ENCODE measurements around the gene EPHA8. TPM values are rescaled to one million over a fixed set of nuclear protein-coding genes. Genes with fewer than 3 reads are reported as not detected.

The EPHA8 gene
- total RNA-seq, 3 donors from 2014 or later (not counting 1 experiment from before 2014, with no cell fraction given) = not detected

DNA sequence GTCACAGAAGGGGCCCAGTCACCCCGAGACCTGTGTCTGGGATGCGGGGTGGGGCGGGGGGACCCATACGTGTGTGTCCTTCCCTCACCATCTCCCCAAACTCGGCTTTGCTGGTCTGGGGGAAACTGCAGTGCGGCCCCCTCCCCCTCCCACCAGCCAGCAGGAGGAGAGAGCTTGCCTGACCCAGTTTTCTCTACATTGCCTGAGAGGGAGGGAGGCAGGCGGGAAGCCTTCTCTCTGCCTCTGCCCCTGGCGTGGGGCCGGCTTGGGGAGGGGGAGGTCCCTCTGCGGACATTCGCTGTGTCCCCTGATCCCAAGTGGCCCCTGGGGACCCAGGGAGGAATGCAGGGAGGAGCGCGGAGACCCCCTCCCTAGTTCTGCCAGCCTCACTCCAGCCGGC, 3.9 kb downstream of the EPHA8 start:
- intact Hi-C loops (cut with micrococcal nuclease) = no loop called here
- H3K4me3 Mint-ChIP-seq = no peak overlapping the region
- TF ChIP-seq, protein P1, sequence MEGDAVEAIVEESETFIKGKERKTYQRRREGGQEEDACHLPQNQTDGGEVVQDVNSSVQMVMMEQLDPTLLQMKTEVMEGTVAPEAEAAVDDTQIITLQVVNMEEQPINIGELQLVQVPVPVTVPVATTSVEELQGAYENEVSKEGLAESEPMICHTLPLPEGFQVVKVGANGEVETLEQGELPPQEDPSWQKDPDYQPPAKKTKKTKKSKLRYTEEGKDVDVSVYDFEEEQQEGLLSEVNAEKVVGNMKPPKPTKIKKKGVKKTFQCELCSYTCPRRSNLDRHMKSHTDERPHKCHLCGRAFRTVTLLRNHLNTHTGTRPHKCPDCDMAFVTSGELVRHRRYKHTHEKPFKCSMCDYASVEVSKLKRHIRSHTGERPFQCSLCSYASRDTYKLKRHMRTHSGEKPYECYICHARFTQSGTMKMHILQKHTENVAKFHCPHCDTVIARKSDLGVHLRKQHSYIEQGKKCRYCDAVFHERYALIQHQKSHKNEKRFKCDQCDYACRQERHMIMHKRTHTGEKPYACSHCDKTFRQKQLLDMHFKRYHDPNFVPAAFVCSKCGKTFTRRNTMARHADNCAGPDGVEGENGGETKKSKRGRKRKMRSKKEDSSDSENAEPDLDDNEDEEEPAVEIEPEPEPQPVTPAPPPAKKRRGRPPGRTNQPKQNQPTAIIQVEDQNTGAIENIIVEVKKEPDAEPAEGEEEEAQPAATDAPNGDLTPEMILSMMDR (IDR thresholded peaks at IDR 0.05) = no peak
- DNase-seq (no peak), ATAC-seq (no peak)
- H3K4me3 ChIP-seq (ENCODE audit: low read length) = no peak overlapping the region
- no peaks in the 10 kb centered on the region for H3K4me1 ChIP-seq (ENCODE audit: control insufficient read depth, insufficient read depth, low read length)
- H3K27ac Mint-ChIP-seq = no peak overlapping the region
- no peaks in the 10 kb centered on the region for H3K36me3 Mint-ChIP-seq
- H3K27me3 Mint-ChIP-seq (ENCODE audit: low read depth in 2 of 2) = peaks cover 22 to 23% of the 10 kb centered on the region in 2 donors
- H3K9me3 ChIP-seq (ENCODE audit: control insufficient read depth, insufficient read depth, low read length) = no peaks in the 10 kb centered on the region
- H3K27me3 ChIP-seq (ENCODE audit: control insufficient read depth, insufficient read depth, low read length) = peaks cover 11% of the 10 kb centered on the region
- H3K4me1 Mint-ChIP-seq = no peaks in the 10 kb centered on the region
- 58% methylated on average over 6 of the region's 14 CpGs for WGBS (ENCODE audit: insufficient coverage)
- no peak overlapping the region for H3K27ac ChIP-seq (ENCODE audit: low read length)
- no peaks in the 10 kb centered on the region for H3K36me3 ChIP-seq (ENCODE audit: control insufficient read depth, insufficient read depth, low read length)
- H3K9me3 Mint-ChIP-seq = no peaks in the 10 kb centered on the region

DNA sequence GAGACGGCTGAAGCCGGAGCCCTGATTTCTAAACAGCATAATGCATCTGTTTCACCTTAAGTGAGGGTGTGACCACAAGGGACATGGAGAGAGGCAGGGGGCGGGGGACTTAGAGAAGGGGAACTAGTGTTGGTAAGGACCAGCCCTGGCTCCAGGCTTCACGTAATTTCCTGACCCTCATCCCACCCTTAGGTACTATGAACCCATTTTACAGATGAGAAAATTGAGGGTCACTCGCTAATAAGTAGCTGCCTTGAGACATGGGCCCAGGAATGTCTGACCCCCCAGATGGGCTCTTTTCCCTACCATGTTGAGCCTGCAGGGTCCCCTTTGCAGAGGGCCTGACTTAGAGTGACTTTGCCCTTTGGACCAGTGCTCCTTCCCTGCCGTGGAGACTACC, 4.7 kb downstream of the EPHA8 start:
- H3K4me3 Mint-ChIP-seq = no peak overlapping the region
- ATAC-seq (no peak), DNase-seq (no peak)
- Histone ChIP-seq H3K36me3 (ENCODE audit: control insufficient read depth, insufficient read depth, low read length) (no peaks in the 10 kb centered on the region), H3K27ac (ENCODE audit: low read length) (no peak overlapping the region), H3K4me1 (ENCODE audit: control insufficient read depth, insufficient read depth, low read length) (no peaks in the 10 kb centered on the region), H3K27me3 (ENCODE audit: control insufficient read depth, insufficient read depth, low read length) (peaks cover 6% of the 10 kb centered on the region), H3K4me3 (ENCODE audit: low read length) (no peak overlapping the region), H3K9me3 (ENCODE audit: control insufficient read depth, insufficient read depth, low read length) (no peaks in the 10 kb centered on the region)
- H3K27me3 Mint-ChIP-seq (ENCODE audit: low read depth in 2 of 2) = peaks cover 20 to 21% of the 10 kb centered on the region in 2 donors
- TF ChIP-seq, protein P1 (IDR thresholded peaks at IDR 0.05) = no peak
- H3K36me3 Mint-ChIP-seq = no peaks in the 10 kb centered on the region
- no peaks in the 10 kb centered on the region for H3K9me3 Mint-ChIP-seq
- intact Hi-C loops (cut with micrococcal nuclease) = no loop called here
- 58% methylated on average over 6 of the region's 6 CpGs for WGBS (ENCODE audit: insufficient coverage)
- H3K4me1 Mint-ChIP-seq = no peaks in the 10 kb centered on the region
- no peak overlapping the region for H3K27ac Mint-ChIP-seq

DNA sequence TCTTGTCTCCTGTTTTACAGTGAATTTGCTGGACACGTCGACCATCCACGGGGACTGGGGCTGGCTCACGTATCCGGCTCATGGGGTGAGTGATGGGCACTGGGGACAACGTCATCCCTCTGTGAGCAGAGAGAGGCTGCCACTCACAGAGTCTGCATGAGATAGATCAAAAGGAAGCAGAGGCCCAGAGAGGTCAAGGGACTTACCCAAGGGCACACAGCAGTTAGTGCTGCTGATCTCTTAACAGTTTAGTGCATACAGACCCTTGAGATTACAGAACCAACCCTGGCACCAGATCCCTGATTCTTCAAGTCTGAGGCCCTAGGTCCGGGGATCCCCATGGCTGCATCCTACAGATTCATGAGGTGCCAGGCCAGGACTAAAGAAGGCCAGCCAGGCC, 6.0 kb downstream of the EPHA8 start:
- Histone ChIP-seq H3K9me3 (ENCODE audit: control insufficient read depth, insufficient read depth, low read length) (no peaks in the 10 kb centered on the region), H3K4me1 (ENCODE audit: control insufficient read depth, insufficient read depth, low read length) (no peaks in the 10 kb centered on the region), H3K4me3 (ENCODE audit: low read length) (no peak overlapping the region), H3K36me3 (ENCODE audit: control insufficient read depth, insufficient read depth, low read length) (no peaks in the 10 kb centered on the region), H3K27me3 (ENCODE audit: control insufficient read depth, insufficient read depth, low read length) (peaks cover 2% of the 10 kb centered on the region), H3K27ac (ENCODE audit: low read length) (no peak overlapping the region)
- no peak overlapping the region for H3K4me3 Mint-ChIP-seq
- DNase-seq = no peak
- H3K9me3 Mint-ChIP-seq = no peaks in the 10 kb centered on the region
- H3K27me3 Mint-ChIP-seq (ENCODE audit: low read depth in 2 of 2) = peaks cover 13 to 16% of the 10 kb centered on the region in 2 donors
- H3K36me3 Mint-ChIP-seq = no peaks in the 10 kb centered on the region
- TF ChIP-seq, protein P1 (IDR thresholded peaks at IDR 0.05) = no peak
- no peak for ATAC-seq
- H3K27ac Mint-ChIP-seq = no peak overlapping the region
- WGBS (ENCODE audit: insufficient coverage) = 92% methylated on average over 7 of the region's 7 CpGs
- no peaks in the 10 kb centered on the region for H3K4me1 Mint-ChIP-seq
- intact Hi-C loops (cut with micrococcal nuclease) = no loop called here

DNA sequence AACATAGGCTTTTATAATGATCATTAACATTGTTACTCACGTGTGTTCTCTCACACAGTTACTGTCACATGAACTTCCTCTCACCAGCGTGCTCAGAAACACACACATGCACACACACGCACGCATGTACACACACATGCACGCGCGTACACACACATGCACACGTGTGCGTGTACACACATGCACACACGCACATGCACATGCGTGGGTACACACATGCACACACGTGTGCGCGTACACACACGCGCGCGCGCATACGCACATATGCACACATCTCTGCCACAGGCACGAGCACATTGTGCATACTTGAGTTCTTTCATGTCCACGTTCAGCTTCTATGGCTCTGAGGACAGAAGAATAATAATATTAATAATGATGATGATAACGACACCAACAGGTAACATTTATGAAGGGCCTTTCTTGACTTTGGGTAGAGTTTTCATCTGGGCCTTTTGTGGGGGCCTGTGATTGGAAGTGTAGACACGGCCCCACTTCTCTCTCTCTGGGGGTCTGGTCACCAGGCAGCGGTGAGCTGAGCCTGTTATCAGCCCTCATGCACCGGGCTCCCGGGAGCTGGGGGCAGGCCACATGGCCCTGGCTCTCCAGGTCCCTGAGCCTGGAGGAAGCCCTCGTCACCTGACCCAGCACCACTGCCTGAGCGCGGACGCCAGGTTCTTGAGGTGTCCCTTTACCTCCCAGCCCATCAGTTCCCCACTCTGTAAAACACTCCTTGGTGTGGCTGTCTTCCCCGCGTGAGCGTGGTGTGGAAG, 7.0 kb downstream of the EPHA8 start:
- no peak for ATAC-seq
- Histone ChIP-seq H3K4me3 (ENCODE audit: low read length) (no peak overlapping the region), H3K36me3 (ENCODE audit: control insufficient read depth, insufficient read depth, low read length) (no peaks in the 10 kb centered on the region), H3K27ac (ENCODE audit: low read length) (no peak overlapping the region), H3K4me1 (ENCODE audit: control insufficient read depth, insufficient read depth, low read length) (no peaks in the 10 kb centered on the region), H3K27me3 (ENCODE audit: control insufficient read depth, insufficient read depth, low read length) (no peaks in the 10 kb centered on the region), H3K9me3 (ENCODE audit: control insufficient read depth, insufficient read depth, low read length) (no peaks in the 10 kb centered on the region)
- no peaks in the 10 kb centered on the region for H3K4me1 Mint-ChIP-seq
- TF ChIP-seq, protein P1 (IDR thresholded peaks at IDR 0.05) = no peak
- H3K27me3 Mint-ChIP-seq (ENCODE audit: low read depth in 2 of 2) = peaks cover 5 to 9% of the 10 kb centered on the region in 2 donors
- intact Hi-C loops (cut with micrococcal nuclease) = no loop called here
- H3K9me3 Mint-ChIP-seq = no peaks in the 10 kb centered on the region
- H3K27ac Mint-ChIP-seq = no peak overlapping the region
- no peaks in the 10 kb centered on the region for H3K36me3 Mint-ChIP-seq
- WGBS (ENCODE audit: insufficient coverage) = 90% methylated on average over 34 of the region's 34 CpGs
- no peak overlapping the region for H3K4me3 Mint-ChIP-seq
- DNase-seq = no peak
